ENCODE data around the gene TRIP10. TPM values are rescaled to one million over a fixed set of nuclear protein-coding genes. Genes with fewer than 3 reads are reported as not detected.

Gene TRIP10
- total and polyA plus RNA-seq, 2 of the 8 experiments (the other 6 are each of a cell fraction or from before 2014, with no cell fraction given), result 27.8 to 69.5 TPM

- H4K20me1 ChIP-seq (replicated peaks in 1 of 2; ENCODE audit: control insufficient read depth in 1 of 2, insufficient read depth in 2 of 2, low read length in 2 of 2), result peaks cover 0 to 8% of the 10 kb centered on the region in 2 experiments
- no peaks in the 10 kb centered on the region; the same call in 1 of the 2 replicates for H3K79me1 ChIP-seq (ENCODE audit: low read depth, low read length)
- H2AK5ac ChIP-seq (ENCODE audit: low read depth, low read length), result no peak overlapping the region
- no peak overlapping the region for H3K56ac ChIP-seq (replicated peaks; ENCODE audit: insufficient read length, low read depth, low read length)
- CTCF ChIA-PET (ENCODE audit: partially characterized antibody), result interaction anchor here (1.0 to 2.3 kb wide), 2 partner anchors 15 to 21 kb away, joined by 3 to 5 read pairs; no protein-coding TSS in a partner anchor
- peaks cover 0 to 20% (median 8%) of the 10 kb centered on the region in 4 experiments; a peak in 6 of 7 replicates for H3K4me1 ChIP-seq (replicated peaks in 1 of 4; ENCODE audit: control insufficient read depth in 3 of 4, insufficient read depth in 4 of 4, low read length in 3 of 4)
- H4K91ac ChIP-seq (replicated peaks; ENCODE audit: insufficient read length, low read length), result no peak overlapping the region
- H3K79me2 ChIP-seq (ENCODE audit: control insufficient read depth in 1 of 2, insufficient read depth in 2 of 2, low read length in 2 of 2), result no peaks in the 10 kb centered on the region
- H3K4me3 ChIP-seq (ENCODE audit: extremely low read depth in 1 of 4, insufficient read depth in 2 of 4, low read depth in 3 of 4, low read length in 4 of 4), result no peak overlapping the region
- peaks cover 0 to 5% (median 0%) of the 10 kb centered on the region in 4 experiments; a peak in 1 of 8 replicates for H3K36me3 ChIP-seq (ENCODE audit: control insufficient read depth in 2 of 4, insufficient read depth in 4 of 4, low read length in 3 of 4)
- H3K18ac ChIP-seq (ENCODE audit: extremely low read depth, low read length), result no peak overlapping the region
- POLR2A ChIA-PET (ENCODE audit: partially characterized antibody), result interaction anchor here (3.2 kb wide), 1 partner anchor 22 kb away, joined by 14 read pairs; no protein-coding TSS in a partner anchor
- no peaks in the 10 kb centered on the region; the same call in 1 of the 2 replicates for H3K23me2 ChIP-seq (ENCODE audit: low read depth, low read length)
- no peak overlapping the region for H3K4ac ChIP-seq (replicated peaks; ENCODE audit: insufficient read length, low read depth, low read length)
- peak overlapping the region in 1 of 2 experiments; percentile 50; a peak in 1 of 4 replicates for H3K4me2 ChIP-seq (ENCODE audit: insufficient read depth in 1 of 2, low read depth in 2 of 2, low read length in 2 of 2)
- no peak overlapping the region for H2BK5ac ChIP-seq (ENCODE audit: low read depth, low read length)
- no peak overlapping the region for H2BK15ac ChIP-seq (ENCODE audit: low read length)
- H3K23ac ChIP-seq (ENCODE audit: insufficient read length), result no peak overlapping the region
- no peak overlapping the region for H2BK20ac ChIP-seq (ENCODE audit: low read length)
- FAIRE-seq, result no peak
- no peak overlapping the region for H2BK12ac ChIP-seq (ENCODE audit: low read depth, low read length)
- no peaks in the 10 kb centered on the region for H3K9me3 ChIP-seq (ENCODE audit: insufficient read depth in 2 of 2, low read depth in 1 of 2, low read length in 1 of 2)
- H2BK120ac ChIP-seq (replicated peaks; ENCODE audit: low read depth, low read length), result no peak overlapping the region
- no peak overlapping the region for H3K9ac ChIP-seq (replicated peaks in 1 of 4; ENCODE audit: extremely low read depth in 1 of 4, low read depth in 3 of 4, low read length in 3 of 4)
- no peak overlapping the region for H3K14ac ChIP-seq (ENCODE audit: insufficient read length)
- no peak overlapping the region for H4K5ac ChIP-seq (ENCODE audit: insufficient read length, low read depth, low read length)
- no peak for DNase-seq (ENCODE audit: low read depth in 1 of 2, low spot score in 2 of 2)
- H2AFZ ChIP-seq (ENCODE audit: low read length), result no peak overlapping the region
- H3K27me3 ChIP-seq (replicated peaks in 1 of 4; ENCODE audit: control insufficient read depth in 3 of 4, extremely low read depth in 1 of 4, insufficient read depth in 3 of 4, low read length in 3 of 4), result no peaks in the 10 kb centered on the region
- WGBS, 2 experiments (ENCODE audit: extremely low coverage in 1 of 2, insufficient coverage in 1 of 2, insufficient read length in 1 of 2, insufficient replicate concordance in 2 of 2, low coverage in 1 of 2, low lambda C conversion rate in 2 of 2, missing lambda C conversion rate in 1 of 2), result 89% methylated on average over 18 of the region's 30 CpGs; no CpG with 5 or more reads in 1 of the 2 experiments
- no peak overlapping the region for H4K8ac ChIP-seq (ENCODE audit: extremely low read depth, insufficient read depth, low read length)
- H3K27ac ChIP-seq (ENCODE audit: low read depth, low read length), result no peak overlapping the region
- no peak for TF ChIP-seq ATF3 (IDR thresholded peaks at IDR 0.05; ENCODE audit: insufficient read depth, low read depth, low read length)
- TF ChIP-seq RAD21 (IDR thresholded peaks at IDR 0.05 in 1 of 2, conservative IDR thresholded peaks at IDR 0.05 in 1 of 2; ENCODE audit: low read depth in 2 of 2, low read length in 2 of 2), result no peak
- no peak for TF ChIP-seq BACH1 (IDR thresholded peaks at IDR 0.05; ENCODE audit: low read length)
- no peak for TF ChIP-seq GTF2F1 (IDR thresholded peaks at IDR 0.05; ENCODE audit: borderline replicate concordance, low read depth, low read length)
- TF ChIP-seq MAFK (IDR thresholded peaks at IDR 0.05; ENCODE audit: low read depth, low read length), result no peak
- TF ChIP-seq POLR2AphosphoS5 (IDR thresholded peaks at IDR 0.05; ENCODE audit: low read depth, low read length), result no peak
- TF ChIP-seq CHD1 (IDR thresholded peaks at IDR 0.05; ENCODE audit: low read depth, low read length), result no peak
- no peak for TF ChIP-seq SAP30 (IDR thresholded peaks at IDR 0.05; ENCODE audit: insufficient read depth, insufficient replicate concordance, low read length)
- TF ChIP-seq EGR1 (IDR thresholded peaks at IDR 0.05; ENCODE audit: borderline replicate concordance, low read depth, low read length), result no peak
- TF ChIP-seq TCF12 (IDR thresholded peaks at IDR 0.05; ENCODE audit: low read depth, low read length), result no peak
- no peak for TF ChIP-seq RFX5 (IDR thresholded peaks at IDR 0.05; ENCODE audit: borderline replicate concordance, low read depth, low read length)
- no peak for TF ChIP-seq CBX5 (IDR thresholded peaks at IDR 0.05; ENCODE audit: low read depth, low read length)
Measured at GRCh38 chr19:6730941-6731670, 8.4 kb upstream of the TRIP10 start.
